Thyroid gland (tissue), 4 donors: Measurements from ENCODE around the gene KIF17.

Source experiments
- CTCF ChIP-seq, 6 experiments: fragments of 200-600 bp in 3 of 6; fragments of 450-650 bp in 3 of 6; sonication (generic) in 3 of 6; IDR thresholded peaks; one replicate each; pipeline ENCODE4 v1.5.1; 2016 to 2019; ENCODE audit warnings: antibody characterized with exemption in 6 of 6, mild to moderate bottlenecking in 2 of 6, inconsistent platforms in 1 of 6, moderate library complexity in 1 of 6
- POLR2A ChIP-seq, 2 donors: fragments of 450-650 bp; IDR thresholded peaks; one replicate each; pipeline ENCODE4 v1.6.1; 2017; ENCODE audit warnings: antibody characterized with exemption in 2 of 2, mild to moderate bottlenecking in 2 of 2, moderate library complexity in 1 of 2

- TF ChIP-seq CTCF (IDR thresholded peaks at IDR 0.05) = no peak
- no peak for TF ChIP-seq POLR2A (IDR thresholded peaks at IDR 0.05)
These were observed 69.4 kb downstream of the KIF17 start for GRCh38 chr1:20648438-20648837.
